HG03064 (cell line): Measurements from ENCODE around the gene ANXA11.

Source experiments
- ATAC-seq: cut with Tn5 transposase; IDR thresholded peaks from one replicate; pipeline ENCODE4 v1.9.1; 2021; ENCODE audit warnings: low read depth; ENCODE audit not compliant: unreplicated experiment

The ANXA11 gene

GRCh38 chr10:80191589-80192270 lies 13.6 kb downstream of the ANXA11 start:
- ATAC-seq: no peak

- ATAC-seq: no peak
Measured at GRCh38 chr10:80188713-80189112, 16.6 kb downstream of the ANXA11 start.

- ATAC-seq: peak; percentile 89
Measured at GRCh38 chr10:80187465-80188409, 17.6 kb downstream of the ANXA11 start.

- no peak for ATAC-seq
Measured at GRCh38 chr10:80187060-80187459, 18.3 kb downstream of the ANXA11 start.

GRCh38 chr10:80186364-80187012 lies 18.8 kb downstream of the ANXA11 start:
- no peak for ATAC-seq

- ATAC-seq: no peak
Measured at GRCh38 chr10:80185578-80186299, 19.6 kb downstream of the ANXA11 start.

- ATAC-seq: no peak
Measured at GRCh38 chr10:80184291-80184690, 21.0 kb downstream of the ANXA11 start.

- no peak for ATAC-seq
Measured at GRCh38 chr10:80183436-80183835, 21.9 kb downstream of the ANXA11 start.

GRCh38 chr10:80182986-80183385 lies 22.4 kb downstream of the ANXA11 start:
- ATAC-seq: no peak

- no peak for ATAC-seq
Measured at GRCh38 chr10:80177781-80178636, 27.3 kb downstream of the ANXA11 start.

GRCh38 chr10:80176526-80176925 lies 28.8 kb downstream of the ANXA11 start:
- ATAC-seq: no peak

GRCh38 chr10:80174641-80175395 lies 30.5 kb downstream of the ANXA11 start:
- no peak for ATAC-seq

- no peak for ATAC-seq
Measured at GRCh38 chr10:80173466-80173865, 31.9 kb downstream of the ANXA11 start.

GRCh38 chr10:80172896-80173295 lies 32.4 kb downstream of the ANXA11 start:
- no peak for ATAC-seq

- no peak for ATAC-seq
Measured at GRCh38 chr10:80171248-80171660, 34.1 kb downstream of the ANXA11 start.

GRCh38 chr10:80170641-80171040 lies 34.7 kb downstream of the ANXA11 start:
- no peak for ATAC-seq

GRCh38 chr10:80170026-80170425 lies 35.3 kb downstream of the ANXA11 start:
- ATAC-seq: no peak

- no peak for ATAC-seq
Measured at GRCh38 chr10:80168679-80169380, 36.5 kb downstream of the ANXA11 start.
